IMR-90 (cell line): ENCODE results near the gene SLCO3A1.

Source experiments
- CTCF ChIP-seq: conservative IDR thresholded peaks from 2 replicates; pipeline ENCODE4 v1.5.1; 2012; ENCODE audit warnings: mild to moderate bottlenecking, low read depth, low read length, improper control_type of control experiment
- FOS ChIP-seq: fragments of 150-350 bp; IDR thresholded peaks from 2 replicates; pipeline ENCODE4 v1.6.1; 2016; ENCODE audit warnings: low read depth, low read length
- MAFK ChIP-seq: IDR thresholded peaks from 2 replicates; pipeline ENCODE4 v1.6.1; 2012; ENCODE audit warnings: low read depth, low read length, improper control_type of control experiment
- POLR2A ChIP-seq: IDR thresholded peaks from 2 replicates; pipeline ENCODE4 v1.6.1; 2012; ENCODE audit warnings: mild to moderate bottlenecking, low read depth, low read length
- RCOR1 ChIP-seq: IDR thresholded peaks from 2 replicates; pipeline ENCODE4 v1.6.1; 2012; ENCODE audit warnings: mild to moderate bottlenecking, low read length, improper control_type of control experiment; ENCODE audit not compliant: insufficient replicate concordance
- RFX5 ChIP-seq: IDR thresholded peaks from 2 replicates; pipeline ENCODE4 v1.8.0; 2012; ENCODE audit warnings: low read depth, mild to moderate bottlenecking, low read length, moderate library complexity
- SMC3 ChIP-seq: fragments of 150-350 bp; IDR thresholded peaks from 2 replicates; pipeline ENCODE4 v1.6.1; 2016; ENCODE audit warnings: low read depth, mild to moderate bottlenecking, antibody characterized with exemption, low read length, moderate library complexity
- USF2 ChIP-seq: fragments of 150-350 bp; IDR thresholded peaks from 2 replicates; pipeline ENCODE4 v1.6.1; 2017; ENCODE audit warnings: mild to moderate bottlenecking, antibody characterized with exemption, low read length, low read depth
- TF ChIP-seq, protein P1 (sequence below): fragments of 150-350 bp; IDR thresholded peaks from 2 replicates; pipeline ENCODE4 v1.6.1; 2016; ENCODE audit warnings: low read depth, mild to moderate bottlenecking, low read length, moderate library complexity, borderline replicate concordance

DNA sequence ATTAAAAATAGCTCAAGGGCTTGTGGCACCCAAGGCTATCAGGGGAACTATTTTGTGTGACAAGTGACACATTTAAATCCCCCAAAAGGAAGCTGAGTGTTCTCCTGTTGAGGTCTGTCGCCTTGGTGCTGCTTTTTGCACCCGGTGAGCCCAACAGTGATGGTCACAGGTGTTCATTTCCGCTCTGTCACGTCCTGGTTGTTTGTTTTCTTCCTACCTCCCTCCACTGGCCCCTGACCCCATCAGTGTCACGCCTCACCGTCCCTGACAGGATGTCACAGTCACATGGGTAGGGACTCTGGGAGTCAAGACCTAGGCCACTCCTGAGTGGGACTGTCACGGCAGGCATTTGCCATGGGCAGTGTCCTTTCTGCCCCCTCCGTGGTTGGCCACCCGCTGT, 11.2 kb downstream of the SLCO3A1 start:
- TF ChIP-seq CTCF: no peak
- TF ChIP-seq, protein P1, sequence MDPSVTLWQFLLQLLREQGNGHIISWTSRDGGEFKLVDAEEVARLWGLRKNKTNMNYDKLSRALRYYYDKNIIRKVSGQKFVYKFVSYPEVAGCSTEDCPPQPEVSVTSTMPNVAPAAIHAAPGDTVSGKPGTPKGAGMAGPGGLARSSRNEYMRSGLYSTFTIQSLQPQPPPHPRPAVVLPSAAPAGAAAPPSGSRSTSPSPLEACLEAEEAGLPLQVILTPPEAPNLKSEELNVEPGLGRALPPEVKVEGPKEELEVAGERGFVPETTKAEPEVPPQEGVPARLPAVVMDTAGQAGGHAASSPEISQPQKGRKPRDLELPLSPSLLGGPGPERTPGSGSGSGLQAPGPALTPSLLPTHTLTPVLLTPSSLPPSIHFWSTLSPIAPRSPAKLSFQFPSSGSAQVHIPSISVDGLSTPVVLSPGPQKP: no peak
- no peak for TF ChIP-seq SMC3
- TF ChIP-seq RCOR1: no peak
- no peak for TF ChIP-seq RFX5
- no peak for TF ChIP-seq POLR2A
- no peak for TF ChIP-seq USF2
- TF ChIP-seq MAFK: no peak
- TF ChIP-seq FOS: no peak
